ENCODE results near the gene POLD3.
"Not testable (repeated sequence)": the region's sequence is repeated elsewhere in the genome, so short reads cannot be mapped to it uniquely, and the experiment has no call there.

Gene POLD3

GRCh38 chr11:74639533-74639932 is 47.2 kb downstream of the POLD3 start:
- FAIRE-seq: no peak

- no peak for FAIRE-seq
These were observed 48.9 kb downstream of the POLD3 start for GRCh38 chr11:74641289-74641688.

- no peak for FAIRE-seq
These were observed 49.5 kb downstream of the POLD3 start for GRCh38 chr11:74641905-74642304.

GRCh38 chr11:74642912-74643311 is 50.5 kb downstream of the POLD3 start:
- FAIRE-seq: no peak

- no peak for FAIRE-seq
These were observed 51.7 kb downstream of the POLD3 start for GRCh38 chr11:74644081-74644480.

- FAIRE-seq: no peak
These were observed 53.8 kb downstream of the POLD3 start for GRCh38 chr11:74646215-74646614.

GRCh38 chr11:74646954-74647353 is 54.6 kb downstream of the POLD3 start:
- FAIRE-seq: no peak

GRCh38 chr11:74647404-74647803 is 55.0 kb downstream of the POLD3 start:
- FAIRE-seq: no peak

- no peak for FAIRE-seq
These were observed 55.4 kb downstream of the POLD3 start for GRCh38 chr11:74647831-74648230.

- FAIRE-seq: no peak
These were observed 56.5 kb downstream of the POLD3 start for GRCh38 chr11:74648894-74649293.

- FAIRE-seq: no peak
These were observed 58.1 kb downstream of the POLD3 start for GRCh38 chr11:74650498-74650897.

- FAIRE-seq: no peak
These were observed 62.6 kb downstream of the POLD3 start for GRCh38 chr11:74654976-74655375.

- FAIRE-seq: not testable (repeated sequence)
These were observed 66.7 kb downstream of the POLD3 start for GRCh38 chr11:74659124-74659523.

- FAIRE-seq: no peak
These were observed 70.2 kb downstream of the POLD3 start for GRCh38 chr11:74662487-74663103.

GRCh38 chr11:74663315-74663714 is 70.9 kb downstream of the POLD3 start:
- no peak for FAIRE-seq

GRCh38 chr11:74669211-74670160 is 77.1 kb downstream of the POLD3 start:
- no peak for FAIRE-seq

GRCh38 chr11:74670171-74670570 is 77.8 kb downstream of the POLD3 start:
- no peak for FAIRE-seq

- no peak for FAIRE-seq
These were observed 79.3 kb downstream of the POLD3 start for GRCh38 chr11:74671520-74672196.

GRCh38 chr11:74672332-74672955 is 80.1 kb downstream of the POLD3 start:
- no peak for FAIRE-seq

GRCh38 chr11:74672956-74673692 is 80.7 kb downstream of the POLD3 start:
- FAIRE-seq: no peak

- no peak for FAIRE-seq
These were observed 81.4 kb downstream of the POLD3 start for GRCh38 chr11:74673693-74674360.

- peak; percentile 72 for FAIRE-seq
These were observed 83.4 kb downstream of the POLD3 start for GRCh38 chr11:74675761-74676160.

Measured in endometrium (tissue), 2 donors.